ENCODE data around the gene SCN7A.

Gene SCN7A

GRCh38 chr2:166518634-166519390 is 24.8 kb upstream of the SCN7A start:
- H3K4me3 ChIP-seq (ENCODE audit: low read length): no peak overlapping the region
- TF ChIP-seq CTCF (conservative IDR thresholded peaks at IDR 0.05; ENCODE audit: low read depth, low read length): no peak
- no peak for DNase-seq (ENCODE audit: low read depth)

GRCh38 chr2:166517533-166518061 is 23.5 kb upstream of the SCN7A start:
- no peak for TF ChIP-seq CTCF (conservative IDR thresholded peaks at IDR 0.05; ENCODE audit: low read depth, low read length)
- no peak overlapping the region for H3K4me3 ChIP-seq (ENCODE audit: low read length)
- no peak for DNase-seq (ENCODE audit: low read depth)

- DNase-seq (ENCODE audit: low read depth): no peak
- H3K4me3 ChIP-seq (ENCODE audit: low read length): no peak overlapping the region
- peak; percentile 82 for TF ChIP-seq CTCF (conservative IDR thresholded peaks at IDR 0.05; ENCODE audit: low read depth, low read length)
Observed at GRCh38 chr2:166516712-166517303, 22.8 kb upstream of the SCN7A start.

GRCh38 chr2:166513952-166514351 is 19.9 kb upstream of the SCN7A start:
- DNase-seq (ENCODE audit: low read depth): no peak
- TF ChIP-seq CTCF (conservative IDR thresholded peaks at IDR 0.05; ENCODE audit: low read depth, low read length): no peak
- no peak overlapping the region for H3K4me3 ChIP-seq (ENCODE audit: low read length)

- TF ChIP-seq CTCF (conservative IDR thresholded peaks at IDR 0.05; ENCODE audit: low read depth, low read length): no peak
- DNase-seq (ENCODE audit: low read depth): no peak
- no peak overlapping the region for H3K4me3 ChIP-seq (ENCODE audit: low read length)
Observed at GRCh38 chr2:166499281-166499680, 5.2 kb upstream of the SCN7A start.

- DNase-seq (ENCODE audit: low read depth): no peak
- no peak overlapping the region for H3K4me3 ChIP-seq (ENCODE audit: low read length)
- no peak for TF ChIP-seq CTCF (conservative IDR thresholded peaks at IDR 0.05; ENCODE audit: low read depth, low read length)
Observed at GRCh38 chr2:166491461-166491860, 2.6 kb downstream of the SCN7A start.

- DNase-seq (ENCODE audit: low read depth): no peak
- TF ChIP-seq CTCF (conservative IDR thresholded peaks at IDR 0.05; ENCODE audit: low read depth, low read length): no peak
- H3K4me3 ChIP-seq (ENCODE audit: low read length): no peak overlapping the region
Observed at GRCh38 chr2:166487171-166487570, 6.9 kb downstream of the SCN7A start.

All from retinal pigment epithelial cell (primary cell).